GM18873 (cell line): Measurements from ENCODE around the gene ADAMTS18.
"Not testable (repeated sequence)": the region's sequence is repeated elsewhere in the genome, so short reads cannot be mapped to it uniquely, and the experiment has no call there.

Experiments
- ATAC-seq: cut with Tn5 transposase; IDR thresholded peaks from one replicate; pipeline ENCODE4 v1.9.1; 2021; ENCODE audit warnings: mild to moderate bottlenecking, moderate library complexity, moderate number of reproducible peaks; ENCODE audit not compliant: unreplicated experiment, low FRiP score

Gene ADAMTS18

GRCh38 chr16:77298418-77299360 is 136.1 kb downstream of the ADAMTS18 start:
- no peak for ATAC-seq

- ATAC-seq = no peak
These were observed 136.8 kb downstream of the ADAMTS18 start for GRCh38 chr16:77297996-77298395.

GRCh38 chr16:77295896-77296295 is 138.9 kb downstream of the ADAMTS18 start:
- ATAC-seq = no peak

- no peak for ATAC-seq
These were observed 144.3 kb downstream of the ADAMTS18 start for GRCh38 chr16:77290451-77291115.

- ATAC-seq = no peak
These were observed 145.5 kb downstream of the ADAMTS18 start for GRCh38 chr16:77289331-77289809.

GRCh38 chr16:77288222-77288621 is 146.6 kb downstream of the ADAMTS18 start:
- ATAC-seq = no peak

GRCh38 chr16:77285676-77286075 is 149.2 kb downstream of the ADAMTS18 start:
- no peak for ATAC-seq

GRCh38 chr16:77282345-77282744 is 152.5 kb downstream of the ADAMTS18 start:
- ATAC-seq = no peak

- ATAC-seq = not testable (repeated sequence)
These were observed 155.5 kb downstream of the ADAMTS18 start for GRCh38 chr16:77279316-77279715.

- no peak for ATAC-seq
These were observed 157.3 kb downstream of the ADAMTS18 start for GRCh38 chr16:77277571-77277970.

GRCh38 chr16:77277141-77277540 is 157.7 kb downstream of the ADAMTS18 start:
- ATAC-seq = no peak

GRCh38 chr16:77276661-77277060 is 158.2 kb downstream of the ADAMTS18 start:
- no peak for ATAC-seq

- ATAC-seq = not testable (repeated sequence)
These were observed 159.5 kb downstream of the ADAMTS18 start for GRCh38 chr16:77275303-77275702.

- no peak for ATAC-seq
These were observed 161.0 kb downstream of the ADAMTS18 start for GRCh38 chr16:77273815-77274214.

- no peak for ATAC-seq
These were observed 163.1 kb downstream of the ADAMTS18 start for GRCh38 chr16:77271532-77272426.

- not testable (repeated sequence) for ATAC-seq
These were observed 168.6 kb downstream of the ADAMTS18 start for GRCh38 chr16:77266185-77266584.

GRCh38 chr16:77262971-77263370 is 171.9 kb downstream of the ADAMTS18 start:
- ATAC-seq = no peak

GRCh38 chr16:77250400-77250799 is 184.4 kb downstream of the ADAMTS18 start:
- no peak for ATAC-seq

- no peak for ATAC-seq
These were observed 188.7 kb downstream of the ADAMTS18 start for GRCh38 chr16:77246150-77246549.

GRCh38 chr16:77242471-77242870 is 192.4 kb downstream of the ADAMTS18 start:
- ATAC-seq = not testable (repeated sequence)
